WTC11 (cell line): ENCODE measurements around the gene KCNG1.

Source experiments
- CREB1 ChIP-seq: sonication (generic); formaldehyde crosslinking; IDR thresholded peaks from 2 replicates; pipeline ENCODE4 v1.8.0; 2023; ENCODE audit warnings: mild to moderate bottlenecking, missing genetic modification reagents
- FOXK1 ChIP-seq: sonication (generic); formaldehyde crosslinking; IDR thresholded peaks from 2 replicates; pipeline ENCODE4 v1.8.0; 2022; ENCODE audit warnings: mild to moderate bottlenecking, moderate library complexity, missing genetic modification reagents
- NFYB ChIP-seq: sonication (generic); formaldehyde crosslinking; conservative IDR thresholded peaks from 2 replicates; pipeline ENCODE4 v1.8.0; 2022; ENCODE audit warnings: low read depth, missing genetic modification reagents
- NR3C1 ChIP-seq: sonication (generic); formaldehyde crosslinking; conservative IDR thresholded peaks from 2 replicates; pipeline ENCODE4 v1.8.1; 2023; ENCODE audit warnings: low read depth, mild to moderate bottlenecking, missing genetic modification reagents
- TEAD4 ChIP-seq: sonication (generic); formaldehyde crosslinking; IDR thresholded peaks from 2 replicates; pipeline ENCODE4 v1.8.0; 2022; ENCODE audit warnings: mild to moderate bottlenecking, missing genetic modification reagents
- ZNF121 ChIP-seq: sonication (generic); formaldehyde crosslinking; IDR thresholded peaks from 2 replicates; pipeline ENCODE4 v1.8.0; 2023; ENCODE audit warnings: missing genetic modification reagents
- ZNF263 ChIP-seq: sonication (generic); formaldehyde crosslinking; IDR thresholded peaks from 2 replicates; pipeline ENCODE4 v1.8.1; 2022; ENCODE audit warnings: low read depth, mild to moderate bottlenecking, moderate library complexity, missing genetic modification reagents
- TF ChIP-seq, protein P1 (sequence below): sonication (generic); formaldehyde crosslinking; IDR thresholded peaks from 2 replicates; pipeline ENCODE4 v1.8.0; 2022; ENCODE audit warnings: mild to moderate bottlenecking, missing genetic modification reagents
- TF ChIP-seq, protein P2 (sequence below): fragments of 200-600 bp; IDR thresholded peaks from 2 replicates; pipeline ENCODE4 v1.8.0; 2022; ENCODE audit warnings: antibody characterized with exemption
- TF ChIP-seq, protein P3 (sequence below): sonication (generic); formaldehyde crosslinking; IDR thresholded peaks from 2 replicates; pipeline ENCODE4 v1.8.1; 2022; ENCODE audit warnings: low read depth, mild to moderate bottlenecking, moderate library complexity, missing genetic modification reagents, borderline replicate concordance
- TF ChIP-seq, protein P4 (sequence below): sonication (generic); formaldehyde crosslinking; conservative IDR thresholded peaks from 2 replicates; pipeline ENCODE4 v1.8.1; 2022; ENCODE audit warnings: mild to moderate bottlenecking, missing genetic modification reagents
- TF ChIP-seq, protein P5 (sequence below): sonication (generic); formaldehyde crosslinking; conservative IDR thresholded peaks from 2 replicates; pipeline ENCODE4 v1.8.1; 2023; ENCODE audit warnings: mild to moderate bottlenecking, low read depth, missing genetic modification reagents, moderate library complexity

DNA sequence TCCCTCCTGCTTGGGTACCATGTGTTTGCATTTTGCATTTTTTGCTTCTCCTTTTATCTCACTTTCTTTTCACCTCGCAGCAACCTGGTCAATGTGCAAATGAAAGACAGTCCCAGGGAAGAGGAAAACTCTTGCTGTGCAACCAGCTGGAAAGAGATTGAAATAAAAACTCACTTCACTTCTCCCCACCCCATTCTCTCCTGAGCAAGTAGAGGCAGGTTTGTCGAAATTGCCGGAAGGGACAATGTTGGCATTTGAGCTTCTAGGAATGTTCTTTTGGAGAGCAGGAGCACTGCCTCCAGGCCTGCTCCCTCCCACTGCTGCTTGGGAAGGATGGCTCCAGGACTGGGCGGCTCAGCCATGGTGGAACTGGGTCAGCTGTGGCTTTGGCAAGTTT, 30.6 kb downstream of the KCNG1 start:
- TF ChIP-seq, protein P1, sequence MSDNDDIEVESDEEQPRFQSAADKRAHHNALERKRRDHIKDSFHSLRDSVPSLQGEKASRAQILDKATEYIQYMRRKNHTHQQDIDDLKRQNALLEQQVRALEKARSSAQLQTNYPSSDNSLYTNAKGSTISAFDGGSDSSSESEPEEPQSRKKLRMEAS = peak; percentile 64; the same call in 1 of the 2 replicates
- TF ChIP-seq TEAD4 (CRISPR knock-in tag) (no peak), CREB1 (CRISPR knock-in tag) (no peak), NR3C1 (CRISPR knock-in tag) (no peak), ZNF263 (CRISPR knock-in tag) (no peak), NFYB (CRISPR knock-in tag) (no peak), FOXK1 (no peak), ZNF121 (no peak)
- TF ChIP-seq, protein P2, sequence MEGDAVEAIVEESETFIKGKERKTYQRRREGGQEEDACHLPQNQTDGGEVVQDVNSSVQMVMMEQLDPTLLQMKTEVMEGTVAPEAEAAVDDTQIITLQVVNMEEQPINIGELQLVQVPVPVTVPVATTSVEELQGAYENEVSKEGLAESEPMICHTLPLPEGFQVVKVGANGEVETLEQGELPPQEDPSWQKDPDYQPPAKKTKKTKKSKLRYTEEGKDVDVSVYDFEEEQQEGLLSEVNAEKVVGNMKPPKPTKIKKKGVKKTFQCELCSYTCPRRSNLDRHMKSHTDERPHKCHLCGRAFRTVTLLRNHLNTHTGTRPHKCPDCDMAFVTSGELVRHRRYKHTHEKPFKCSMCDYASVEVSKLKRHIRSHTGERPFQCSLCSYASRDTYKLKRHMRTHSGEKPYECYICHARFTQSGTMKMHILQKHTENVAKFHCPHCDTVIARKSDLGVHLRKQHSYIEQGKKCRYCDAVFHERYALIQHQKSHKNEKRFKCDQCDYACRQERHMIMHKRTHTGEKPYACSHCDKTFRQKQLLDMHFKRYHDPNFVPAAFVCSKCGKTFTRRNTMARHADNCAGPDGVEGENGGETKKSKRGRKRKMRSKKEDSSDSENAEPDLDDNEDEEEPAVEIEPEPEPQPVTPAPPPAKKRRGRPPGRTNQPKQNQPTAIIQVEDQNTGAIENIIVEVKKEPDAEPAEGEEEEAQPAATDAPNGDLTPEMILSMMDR = no peak
- TF ChIP-seq, protein P3, sequence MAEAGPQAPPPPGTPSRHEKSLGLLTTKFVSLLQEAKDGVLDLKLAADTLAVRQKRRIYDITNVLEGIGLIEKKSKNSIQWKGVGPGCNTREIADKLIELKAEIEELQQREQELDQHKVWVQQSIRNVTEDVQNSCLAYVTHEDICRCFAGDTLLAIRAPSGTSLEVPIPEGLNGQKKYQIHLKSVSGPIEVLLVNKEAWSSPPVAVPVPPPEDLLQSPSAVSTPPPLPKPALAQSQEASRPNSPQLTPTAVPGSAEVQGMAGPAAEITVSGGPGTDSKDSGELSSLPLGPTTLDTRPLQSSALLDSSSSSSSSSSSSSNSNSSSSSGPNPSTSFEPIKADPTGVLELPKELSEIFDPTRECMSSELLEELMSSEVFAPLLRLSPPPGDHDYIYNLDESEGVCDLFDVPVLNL (CRISPR knock-in tag) = no peak
- TF ChIP-seq, protein P4, sequence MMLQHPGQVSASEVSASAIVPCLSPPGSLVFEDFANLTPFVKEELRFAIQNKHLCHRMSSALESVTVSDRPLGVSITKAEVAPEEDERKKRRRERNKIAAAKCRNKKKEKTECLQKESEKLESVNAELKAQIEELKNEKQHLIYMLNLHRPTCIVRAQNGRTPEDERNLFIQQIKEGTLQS = no peak
- TF ChIP-seq, protein P5, sequence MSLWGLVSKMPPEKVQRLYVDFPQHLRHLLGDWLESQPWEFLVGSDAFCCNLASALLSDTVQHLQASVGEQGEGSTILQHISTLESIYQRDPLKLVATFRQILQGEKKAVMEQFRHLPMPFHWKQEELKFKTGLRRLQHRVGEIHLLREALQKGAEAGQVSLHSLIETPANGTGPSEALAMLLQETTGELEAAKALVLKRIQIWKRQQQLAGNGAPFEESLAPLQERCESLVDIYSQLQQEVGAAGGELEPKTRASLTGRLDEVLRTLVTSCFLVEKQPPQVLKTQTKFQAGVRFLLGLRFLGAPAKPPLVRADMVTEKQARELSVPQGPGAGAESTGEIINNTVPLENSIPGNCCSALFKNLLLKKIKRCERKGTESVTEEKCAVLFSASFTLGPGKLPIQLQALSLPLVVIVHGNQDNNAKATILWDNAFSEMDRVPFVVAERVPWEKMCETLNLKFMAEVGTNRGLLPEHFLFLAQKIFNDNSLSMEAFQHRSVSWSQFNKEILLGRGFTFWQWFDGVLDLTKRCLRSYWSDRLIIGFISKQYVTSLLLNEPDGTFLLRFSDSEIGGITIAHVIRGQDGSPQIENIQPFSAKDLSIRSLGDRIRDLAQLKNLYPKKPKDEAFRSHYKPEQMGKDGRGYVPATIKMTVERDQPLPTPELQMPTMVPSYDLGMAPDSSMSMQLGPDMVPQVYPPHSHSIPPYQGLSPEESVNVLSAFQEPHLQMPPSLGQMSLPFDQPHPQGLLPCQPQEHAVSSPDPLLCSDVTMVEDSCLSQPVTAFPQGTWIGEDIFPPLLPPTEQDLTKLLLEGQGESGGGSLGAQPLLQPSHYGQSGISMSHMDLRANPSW (CRISPR knock-in tag) = no peak
